NOMO-1 (cell line): ENCODE data around the gene TRMT13.
"Not testable (repeated sequence)": the region's sequence is repeated elsewhere in the genome, so short reads cannot be mapped to it uniquely, and the experiment has no call there.

Experiments used
- DNase-seq, 2 experiments: peaks; one replicate each; lab custom pipeline; 2025; ENCODE audit not compliant: unreplicated experiment in 2 of 2; lab: John Stamatoyannopoulos, UW

TRMT13 gene

DNA sequence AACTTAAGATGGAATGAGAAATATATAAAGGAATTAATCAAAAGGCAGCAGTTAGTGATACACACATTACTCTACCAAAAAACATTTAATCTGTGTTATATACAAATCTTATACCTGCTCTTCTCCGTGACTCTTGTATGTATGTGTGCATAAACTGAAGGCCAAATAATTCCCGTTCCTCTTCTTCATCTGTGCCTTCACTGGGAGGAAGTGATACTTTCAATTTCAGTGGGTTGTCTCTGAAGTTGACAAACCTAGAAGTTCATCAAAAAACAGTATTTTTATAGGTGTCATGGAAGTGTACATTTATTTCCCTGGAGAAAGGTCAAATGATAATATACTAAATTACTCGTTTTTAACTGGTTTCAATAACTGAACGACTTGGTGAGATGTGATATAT lies 19.3 kb downstream of the TRMT13 start:
- DNase-seq, result peak; percentile 8 to 77

DNA sequence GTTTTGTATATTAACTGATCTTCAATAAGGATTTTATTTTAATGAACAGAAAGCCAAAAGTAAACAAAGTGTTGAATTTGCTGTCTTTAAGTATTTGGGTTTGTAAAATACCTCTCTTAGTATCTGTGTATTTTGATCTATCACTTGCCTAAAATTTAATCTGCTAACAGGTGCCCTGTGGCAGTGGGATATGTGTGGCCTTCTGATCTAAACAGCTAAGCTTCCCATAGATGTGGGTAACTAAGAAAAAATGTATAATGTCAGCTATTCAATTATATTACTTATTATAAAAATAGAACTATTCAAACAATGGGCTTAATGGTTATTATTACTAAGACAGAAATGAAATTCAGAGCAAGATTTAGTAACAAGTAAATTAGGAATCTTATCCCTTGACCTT lies 29.9 kb downstream of the TRMT13 start:
- no peak for DNase-seq

DNA sequence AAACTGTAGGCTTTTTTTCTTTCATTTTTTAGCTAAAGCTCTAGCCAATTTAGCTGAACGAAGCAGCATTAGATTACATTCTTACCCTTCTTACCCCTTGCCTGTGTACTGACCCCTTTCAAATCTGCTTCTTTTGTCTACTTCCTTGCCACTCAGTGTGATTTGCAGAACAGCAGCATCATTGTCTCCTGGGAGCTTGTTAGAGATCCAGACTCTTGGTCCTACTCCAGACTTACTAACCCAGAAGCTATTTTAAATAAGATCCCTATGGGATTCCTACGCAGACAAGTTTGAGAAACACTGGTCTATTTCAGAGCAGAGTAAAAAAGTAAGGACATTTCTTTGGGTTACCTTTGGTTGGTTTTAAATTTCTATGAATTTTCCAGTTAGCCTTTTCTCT lies 31.3 kb downstream of the TRMT13 start:
- DNase-seq, result no peak

DNA sequence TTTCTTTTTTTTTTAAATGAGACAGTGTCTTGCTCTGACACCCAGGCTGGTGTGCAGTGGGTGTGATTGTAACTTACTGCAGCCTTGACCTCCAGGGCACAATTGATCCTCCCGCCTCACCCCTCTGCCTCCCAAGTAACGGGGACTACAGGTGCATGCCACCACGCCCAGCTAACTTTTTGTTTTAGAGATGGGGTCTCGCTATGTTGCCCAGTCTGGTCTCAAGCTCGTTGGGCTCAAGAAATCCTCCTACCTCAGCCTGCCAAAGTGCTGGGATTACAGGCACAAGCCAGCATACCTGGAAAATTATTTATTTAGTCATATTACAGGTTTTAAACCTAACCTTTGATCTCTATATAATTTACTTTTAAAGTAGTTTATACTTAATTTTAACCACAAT lies 31.7 kb downstream of the TRMT13 start:
- no peak for DNase-seq

DNA sequence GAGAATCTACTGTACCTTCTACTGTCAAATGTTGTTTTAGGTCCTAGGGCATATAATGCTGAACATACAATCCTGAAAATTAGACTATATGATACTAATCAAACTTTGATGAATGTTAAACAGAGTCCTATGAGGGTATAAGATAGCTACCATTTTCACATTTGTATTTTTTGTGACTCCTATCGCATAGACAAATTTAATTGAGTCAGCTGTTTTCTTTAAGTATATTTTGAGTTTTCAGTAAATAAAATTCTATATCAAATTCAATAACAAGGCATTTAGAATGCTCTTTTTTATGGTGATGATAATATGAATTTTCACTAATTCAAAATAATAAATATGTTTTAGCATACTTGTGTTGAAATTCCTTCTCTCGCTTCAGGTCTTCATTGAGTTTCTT lies 35.1 kb downstream of the TRMT13 start:
- no peak for DNase-seq

DNA sequence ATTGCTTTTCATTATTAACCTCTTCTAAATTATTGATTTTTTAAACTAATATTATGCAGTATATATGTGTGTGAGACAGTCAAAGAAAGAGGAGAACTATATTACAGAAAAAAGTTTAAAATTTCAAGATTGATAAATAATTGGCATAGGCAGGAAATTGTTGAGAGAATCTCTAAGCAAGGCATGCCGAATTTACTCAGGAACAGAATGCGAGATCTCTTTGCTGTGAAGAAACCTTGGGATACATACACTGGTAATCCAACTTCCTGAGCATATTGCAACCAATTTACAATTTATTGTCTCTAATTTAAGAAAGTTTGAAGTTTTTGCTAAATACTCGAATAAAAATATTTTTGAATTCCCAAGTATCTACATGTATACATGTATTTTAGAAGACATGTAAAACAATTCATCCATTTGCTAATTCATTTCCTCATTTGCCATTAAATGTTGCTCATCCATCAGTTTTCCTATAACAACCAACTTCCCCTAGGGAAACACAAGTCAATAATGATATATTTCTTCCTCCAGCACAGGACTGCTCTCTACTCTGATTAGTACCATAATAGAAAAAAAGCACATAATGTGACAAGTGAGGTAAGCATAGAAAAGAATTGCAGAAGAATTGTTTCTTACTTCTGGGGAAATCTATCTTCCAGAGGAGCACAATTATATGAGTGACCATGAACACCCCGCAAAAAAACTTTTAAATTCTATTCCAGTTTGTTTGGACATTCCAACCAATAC lies 44.5 kb downstream of the TRMT13 start:
- DNase-seq, result no peak

DNA sequence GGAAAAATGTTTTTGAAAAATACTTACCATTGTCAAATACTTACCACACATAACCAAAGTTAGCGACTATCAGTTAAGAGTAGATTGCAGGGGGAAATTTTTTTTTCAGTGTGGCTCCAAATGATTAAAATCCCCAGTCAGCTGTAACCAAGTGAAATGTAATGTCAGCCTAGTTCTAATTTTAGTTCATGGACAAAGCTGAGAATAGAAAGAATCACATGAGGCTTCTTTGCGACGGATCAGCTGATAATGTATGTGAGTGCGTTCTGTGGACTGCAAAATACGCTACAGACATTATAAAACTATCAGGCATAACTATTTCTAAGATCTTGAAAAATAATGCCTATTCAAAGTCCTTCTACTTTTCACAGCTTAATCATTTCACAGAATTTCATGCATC lies 45.1 kb downstream of the TRMT13 start, which contains the start of gene LRRC39:
Gene LRRC39 (minus strand): TSS at position 166 of the 400 bp plus-strand sequence. CDS start 9,740 bp downstream, outside the sequence.
- no peak for DNase-seq

DNA sequence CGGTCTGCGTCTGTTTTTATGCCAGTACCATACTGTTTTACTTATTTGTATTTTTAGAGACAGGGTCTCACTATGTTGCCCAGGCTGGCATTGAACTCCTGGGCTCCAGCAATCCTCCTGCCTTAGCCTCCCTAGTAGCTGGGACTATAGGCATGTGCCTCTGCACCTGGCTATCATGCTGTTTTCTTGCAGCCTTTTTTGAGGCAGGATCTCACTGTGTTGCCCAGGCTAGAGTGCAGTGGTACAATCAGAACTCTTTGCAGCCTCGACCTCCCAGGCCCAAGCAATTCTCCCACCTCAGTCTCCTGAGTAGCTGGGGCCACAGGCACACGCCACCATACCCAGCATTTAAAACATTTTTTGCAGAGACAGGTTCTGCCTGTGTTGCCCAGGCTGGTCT lies 50.4 kb downstream of the TRMT13 start:
- DNase-seq, result no peak

DNA sequence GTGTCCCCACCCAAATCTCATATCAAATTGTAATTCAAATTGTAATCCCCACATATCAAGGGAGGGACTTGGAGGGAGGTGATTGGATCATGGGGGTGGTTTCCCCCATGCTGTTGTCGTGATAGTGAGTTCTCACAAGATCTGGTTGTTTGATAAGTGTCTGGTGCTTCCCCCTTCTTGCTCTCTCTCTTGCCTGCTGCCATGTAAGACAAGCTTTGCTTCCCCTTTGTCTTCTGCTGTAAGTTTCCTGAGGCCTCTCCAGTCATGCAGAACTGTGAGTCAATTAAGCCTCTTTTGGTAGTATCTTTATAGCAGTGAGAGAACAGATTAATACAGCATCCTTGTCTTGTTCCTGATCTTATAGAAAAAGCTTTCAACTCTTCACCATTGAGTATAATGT lies 51.6 kb downstream of the TRMT13 start:
- no peak for DNase-seq

DNA sequence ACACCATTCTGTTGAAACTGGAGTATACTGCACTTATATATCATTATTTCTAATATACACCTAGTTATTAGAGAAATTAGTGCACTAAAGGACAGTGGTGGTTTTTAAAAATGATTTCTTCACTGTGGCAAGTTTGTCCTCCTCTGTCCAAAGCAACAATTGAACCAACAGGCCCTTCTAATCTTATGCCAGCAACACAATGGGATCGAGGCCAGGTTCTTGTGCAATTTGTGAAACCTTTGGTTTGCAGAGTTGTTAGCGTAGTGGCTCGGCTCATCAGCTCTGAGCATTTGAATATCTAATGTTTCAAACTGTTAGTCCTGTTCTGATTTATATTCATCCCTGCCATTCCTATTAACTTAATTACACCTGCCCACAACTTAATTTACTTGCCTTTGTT lies 54.9 kb downstream of the TRMT13 start:
- DNase-seq, result no peak

DNA sequence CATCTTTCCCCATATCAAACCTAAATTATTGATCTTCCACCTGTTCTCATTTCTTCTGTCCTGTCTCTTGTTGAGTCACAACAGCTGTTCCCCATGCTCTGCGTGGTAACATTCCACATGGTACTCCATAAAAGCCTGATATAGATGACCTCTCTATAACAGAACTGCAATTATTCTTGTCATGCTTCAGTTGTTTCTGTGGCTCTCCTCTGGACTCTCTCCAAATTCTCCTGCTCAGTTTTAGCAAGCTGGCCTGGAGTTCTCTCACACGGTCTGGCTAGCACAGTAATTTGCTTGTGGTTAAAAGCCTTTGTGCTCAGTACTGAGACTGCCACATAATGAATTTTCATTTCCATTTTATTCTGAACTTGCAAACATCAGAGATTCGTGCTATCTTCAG lies 55.7 kb downstream of the TRMT13 start:
- no peak for DNase-seq

DNA sequence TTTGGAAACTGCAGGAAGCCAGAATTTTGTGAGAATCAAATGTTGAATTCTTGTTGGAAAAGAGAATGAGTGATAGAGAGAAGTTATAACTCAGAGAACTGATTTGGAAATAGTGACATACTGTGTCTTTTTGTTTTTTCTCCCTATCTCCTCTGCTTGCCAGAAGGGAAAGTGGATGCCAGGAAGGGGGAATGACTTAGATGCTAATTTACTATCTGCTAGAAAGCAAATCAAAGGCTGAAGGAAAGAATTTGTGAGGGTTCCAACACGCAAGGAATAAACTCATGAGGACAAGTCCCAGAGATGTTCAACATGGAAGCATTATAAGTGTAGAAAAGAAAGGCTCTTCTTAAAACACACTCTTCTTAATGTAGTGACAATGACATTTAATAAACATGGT lies 65.6 kb downstream of the TRMT13 start:
- no peak for DNase-seq

DNA sequence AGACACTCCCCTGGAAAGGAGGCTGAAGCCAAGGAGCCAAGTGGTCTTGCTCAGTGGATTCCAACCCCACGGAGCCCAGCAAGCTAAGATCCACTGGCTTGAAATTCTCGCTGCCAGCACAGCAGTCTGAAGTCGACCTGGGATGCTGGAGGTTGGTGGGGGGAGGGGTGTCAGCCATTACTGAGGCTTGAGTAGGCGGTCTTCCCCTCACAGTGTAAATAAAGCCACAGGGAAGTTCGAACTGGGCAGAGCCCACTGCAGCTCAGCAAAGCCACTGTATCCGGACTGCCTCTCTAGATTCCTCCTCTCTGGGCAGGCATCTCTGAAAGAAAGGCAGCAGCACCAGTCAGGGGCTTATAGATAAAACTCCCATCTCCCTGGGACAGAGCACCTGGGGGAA lies 67.1 kb downstream of the TRMT13 start:
- DNase-seq, result not testable (repeated sequence)
